Adrenal gland (tissue), 5 donors: Measurements from ENCODE around the gene INPP4A.

Experiments
- CTCF ChIP-seq, 6 experiments: fragments of 450-650 bp in 4 of 6; fragments of 200-600 bp in 2 of 6; sonication (generic) in 1 of 6; IDR thresholded peaks; 1 replicate in 5 of 6; 2 replicates in 1 of 6; pipeline versions ENCODE4 v1.5.1 to v1.8.0; 2016 to 2021; ENCODE audit warnings: antibody characterized with exemption in 6 of 6, mild to moderate bottlenecking in 2 of 6, moderate library complexity in 1 of 6
- POLR2A ChIP-seq, 2 donors: fragments of 450-650 bp; IDR thresholded peaks; one replicate each; pipeline ENCODE4 v1.6.1; 2017; ENCODE audit warnings: antibody characterized with exemption in 2 of 2, mild to moderate bottlenecking in 2 of 2, moderate library complexity in 1 of 2
- donor health status: DM: no; HTN: no; CAD: no.

GRCh38 chr2:98515250-98515991, 70.8 kb downstream of the INPP4A start:
- TF ChIP-seq POLR2A (IDR thresholded peaks at IDR 0.05) (no peak), CTCF (IDR thresholded peaks at IDR 0.05) (no peak)
